ENCODE measurements around the gene CPSF7. TPM values are rescaled to one million over a fixed set of nuclear protein-coding genes. Genes with fewer than 3 reads are reported as not detected.

The CPSF7 gene, protein sequence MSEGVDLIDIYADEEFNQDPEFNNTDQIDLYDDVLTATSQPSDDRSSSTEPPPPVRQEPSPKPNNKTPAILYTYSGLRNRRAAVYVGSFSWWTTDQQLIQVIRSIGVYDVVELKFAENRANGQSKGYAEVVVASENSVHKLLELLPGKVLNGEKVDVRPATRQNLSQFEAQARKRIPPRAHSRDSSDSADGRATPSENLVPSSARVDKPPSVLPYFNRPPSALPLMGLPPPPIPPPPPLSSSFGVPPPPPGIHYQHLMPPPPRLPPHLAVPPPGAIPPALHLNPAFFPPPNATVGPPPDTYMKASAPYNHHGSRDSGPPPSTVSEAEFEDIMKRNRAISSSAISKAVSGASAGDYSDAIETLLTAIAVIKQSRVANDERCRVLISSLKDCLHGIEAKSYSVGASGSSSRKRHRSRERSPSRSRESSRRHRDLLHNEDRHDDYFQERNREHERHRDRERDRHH
- total RNA-seq (10 to 100 TPM; 40.8 to 49.2 (median 43.5) TPM), polyA plus RNA-seq (26.0 TPM)
- long read RNA-seq, donor 1, partial matches to known transcripts = 17 of 27 reads
- long read RNA-seq, donor 1, other reads (novel, unspliced or antisense) = 3 of 27 reads
- long read RNA-seq, donor 2, partial matches to known transcripts = 1 of 12 reads
- long read RNA-seq, donor 2, other reads (novel, unspliced or antisense) = 4 of 12 reads
- long read RNA-seq, donor 3, partial matches to known transcripts = 15 of 36 reads
- long read RNA-seq, donor 3, other reads (novel, unspliced or antisense) = 19 of 36 reads
- long read RNA-seq, donor 4, partial matches to known transcripts = 2 of 8 reads
- long read RNA-seq, donor 4, other reads (novel, unspliced or antisense) = 2 of 8 reads

DNA sequence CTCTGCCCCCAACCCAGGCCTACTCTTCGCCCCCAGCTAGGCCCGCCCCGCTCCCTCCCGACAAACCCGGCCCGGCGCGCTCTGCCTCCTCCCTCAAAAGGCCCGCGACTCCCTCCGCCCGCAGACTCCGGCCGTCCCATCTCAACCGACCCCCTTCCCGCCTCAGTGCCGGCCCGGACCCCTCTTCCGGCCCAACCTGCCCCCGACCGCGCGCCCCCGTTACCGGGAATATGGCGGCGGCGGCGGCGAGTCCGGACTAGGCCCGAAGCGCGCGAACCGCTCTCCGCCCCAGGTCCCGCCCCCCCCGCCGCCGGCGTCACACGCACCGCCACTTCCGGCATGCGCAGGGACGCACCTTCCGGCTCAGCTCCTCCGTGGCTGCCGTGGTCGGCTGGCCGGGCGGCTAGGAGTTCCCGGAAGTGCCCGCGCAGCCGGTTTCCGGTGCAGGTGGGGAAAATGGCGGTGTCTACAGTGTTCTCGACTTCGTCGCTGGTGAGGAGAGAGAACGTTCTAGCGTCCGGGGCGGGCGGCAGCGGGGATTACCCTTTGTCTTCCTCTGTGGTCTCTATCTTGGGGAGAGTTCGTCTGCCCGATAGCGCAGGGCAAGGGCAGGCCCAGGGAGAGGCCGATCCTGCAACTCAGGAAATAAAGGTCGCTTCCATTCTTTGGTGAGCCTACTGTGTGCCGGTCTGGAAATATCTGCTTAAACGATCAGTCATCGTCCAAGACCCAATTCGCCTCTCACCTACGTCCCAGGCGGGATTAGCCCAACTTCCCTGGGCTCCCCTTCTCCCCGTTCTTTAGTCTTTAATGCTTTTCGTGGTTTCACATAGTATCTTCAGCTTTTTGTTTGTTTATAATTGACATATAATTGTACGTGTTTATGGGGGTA, at the start of gene CPSF7, which contains the start of gene SDHAF2:
Gene CPSF7 (minus strand): TSS at position 285 of the 892 bp plus-strand sequence. CDS start 740 bp downstream, outside the sequence.
Gene SDHAF2 (plus strand): TSS at position 434 of the 892 bp plus-strand sequence. CDS start 23 bp downstream, at position 457.
- intact Hi-C loops (cut with DNase I) = no loop called here
- DNase-seq = peak; percentile 98 to 99 (median 99)
- no peaks in the 10 kb centered on the region for H3K4me1 ChIP-seq (ENCODE audit: control insufficient read depth, insufficient read depth, low read length)
- peak within 1 kb of the TSS; percentile 94 for H3K27ac ChIP-seq (ENCODE audit: low read length)
- peak; percentile 98 to 99 for ATAC-seq
- WGBS = under 1% methylated on average over 82 of the region's 82 CpGs
- H3K4me3 ChIP-seq (ENCODE audit: low read length) = peak within 1 kb of the TSS; percentile 92
- no peaks in the 10 kb centered on the region for H3K9me3 ChIP-seq (ENCODE audit: control insufficient read depth, low read length)
- H3K27me3 ChIP-seq (ENCODE audit: control insufficient read depth, insufficient read depth) = no peaks in the 10 kb centered on the region

DNA sequence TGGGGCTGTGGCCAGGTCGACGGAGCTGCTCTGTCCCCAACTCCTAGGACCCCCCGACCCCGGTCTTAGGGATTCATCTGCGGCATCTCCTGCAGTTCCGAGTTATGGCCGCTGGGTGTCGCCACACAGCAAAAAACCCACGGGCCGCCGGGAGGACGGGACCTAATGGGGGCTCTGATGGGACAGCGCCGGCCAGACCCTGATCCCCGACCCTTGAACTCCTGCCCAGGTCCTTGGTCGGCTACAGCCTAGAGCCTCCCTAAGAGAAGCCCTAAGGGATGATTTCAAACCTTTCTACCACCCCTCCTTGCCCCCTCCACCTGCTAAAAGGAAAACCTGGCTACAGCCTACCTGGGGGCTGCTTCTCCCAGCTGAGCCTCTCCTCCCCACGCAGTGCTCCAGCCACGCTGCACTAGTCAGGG, 48.0 kb upstream of the CPSF7 start:
- Histone ChIP-seq H3K27me3 (ENCODE audit: control insufficient read depth, insufficient read depth) (no peaks in the 10 kb centered on the region), H3K9me3 (ENCODE audit: control insufficient read depth, low read length) (no peaks in the 10 kb centered on the region), H3K4me3 (ENCODE audit: low read length) (no peak overlapping the region), H3K4me1 (ENCODE audit: control insufficient read depth, insufficient read depth, low read length) (no peaks in the 10 kb centered on the region), H3K27ac (ENCODE audit: low read length) (no peak overlapping the region)
- DNase-seq = peak; percentile 47 to 84 (median 83)
- peak; percentile 7 to 39 for ATAC-seq
- 3% methylated on average over 18 of the region's 18 CpGs for WGBS
- intact Hi-C loops (cut with DNase I) = loop anchor here in 3 of 4 donors (2.0 to 10.0 kb wide), 3 partner anchors 39 to 160 kb away; no protein-coding TSS in a partner anchor

DNA sequence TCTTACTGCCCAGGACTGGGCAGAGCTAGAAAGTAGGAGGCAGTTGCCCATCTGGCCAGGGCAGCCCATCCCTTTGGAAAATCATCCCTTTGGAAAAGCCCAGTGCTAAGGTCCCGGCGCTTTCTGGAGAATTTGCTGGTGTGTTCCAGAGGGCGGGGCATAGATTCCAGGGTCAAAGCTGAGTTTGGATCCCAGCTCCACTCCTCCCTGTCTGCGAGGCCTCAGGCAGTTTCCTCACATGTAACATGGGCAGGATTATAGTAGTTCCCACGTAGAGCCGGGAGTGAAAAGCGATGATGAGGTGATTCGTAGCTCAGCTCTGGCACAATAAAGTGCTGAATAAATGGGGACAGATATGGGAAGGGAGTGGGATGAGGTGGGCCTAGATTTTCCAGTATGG, 47.4 kb upstream of the CPSF7 start:
- peak overlapping the region; percentile 25 for H3K27ac ChIP-seq (ENCODE audit: low read length)
- no peak overlapping the region for H3K4me3 ChIP-seq (ENCODE audit: low read length)
- intact Hi-C loops (cut with DNase I) = loop anchor here in 3 of 4 donors (2.0 to 10.0 kb wide), 3 partner anchors 40 to 160 kb away; no protein-coding TSS in a partner anchor
- DNase-seq (peak in 2 of 3 donors; percentile 44 to 71), ATAC-seq (peak; percentile 5 to 22)
- H3K27me3 ChIP-seq (ENCODE audit: control insufficient read depth, insufficient read depth) = no peaks in the 10 kb centered on the region
- 43% methylated on average over 8 of the region's 8 CpGs for WGBS
- no peaks in the 10 kb centered on the region for H3K9me3 ChIP-seq (ENCODE audit: control insufficient read depth, low read length)
- H3K4me1 ChIP-seq (ENCODE audit: control insufficient read depth, insufficient read depth, low read length) = no peaks in the 10 kb centered on the region

DNA sequence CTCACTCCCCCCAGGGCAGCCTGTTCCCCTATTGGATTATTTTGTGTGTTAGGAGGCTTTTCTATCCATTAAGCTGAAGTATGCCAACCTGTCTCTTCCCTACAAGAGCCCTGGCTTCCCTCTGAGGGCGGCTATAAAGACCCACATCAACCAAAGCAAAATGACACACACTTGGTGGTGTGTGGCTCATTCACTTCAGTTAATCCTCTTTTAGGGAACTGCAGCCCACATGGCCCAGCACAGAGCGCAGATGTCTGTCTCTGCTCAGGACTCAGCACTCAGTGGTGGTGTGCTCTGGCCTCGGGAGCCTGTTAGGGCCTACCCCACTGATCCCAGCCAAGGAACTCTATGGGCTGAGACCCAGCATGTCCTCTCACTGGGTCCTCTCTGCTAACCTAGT, 46.6 kb upstream of the CPSF7 start:
- Histone ChIP-seq H3K4me1 (ENCODE audit: control insufficient read depth, insufficient read depth, low read length) (no peaks in the 10 kb centered on the region), H3K9me3 (ENCODE audit: control insufficient read depth, low read length) (no peaks in the 10 kb centered on the region), H3K27me3 (ENCODE audit: control insufficient read depth, insufficient read depth) (no peaks in the 10 kb centered on the region), H3K27ac (ENCODE audit: low read length) (no peak overlapping the region), H3K4me3 (ENCODE audit: low read length) (no peak overlapping the region)
- DNase-seq (no peak), ATAC-seq (no peak)
- WGBS = 79% methylated on average over 3 of the region's 3 CpGs
- intact Hi-C loops (cut with DNase I) = loop anchor here in 3 of 4 donors (2.0 to 10.0 kb wide), 3 partner anchors 40 to 161 kb away; no protein-coding TSS in a partner anchor

DNA sequence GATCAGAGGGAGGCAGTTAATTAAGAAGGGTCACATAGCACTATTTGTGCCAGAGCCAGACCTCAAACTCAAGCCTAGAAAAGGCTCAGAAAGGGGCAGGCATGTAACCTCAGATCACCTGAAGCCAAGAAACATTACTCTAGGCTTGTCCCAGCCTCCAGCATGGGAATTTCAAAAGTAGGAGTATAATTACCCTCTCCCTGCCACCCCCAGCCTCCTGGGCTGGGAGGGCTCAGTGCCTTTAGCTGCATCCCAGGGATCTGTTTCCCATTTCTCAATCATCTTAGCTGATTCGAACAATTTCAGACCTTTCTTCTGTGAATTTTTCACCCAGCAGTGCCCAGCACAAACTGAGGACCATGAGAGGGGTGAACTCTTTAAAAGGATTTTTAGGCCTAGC, 45.7 kb upstream of the CPSF7 start:
- H3K27ac ChIP-seq (ENCODE audit: low read length) = no peak overlapping the region

DNA sequence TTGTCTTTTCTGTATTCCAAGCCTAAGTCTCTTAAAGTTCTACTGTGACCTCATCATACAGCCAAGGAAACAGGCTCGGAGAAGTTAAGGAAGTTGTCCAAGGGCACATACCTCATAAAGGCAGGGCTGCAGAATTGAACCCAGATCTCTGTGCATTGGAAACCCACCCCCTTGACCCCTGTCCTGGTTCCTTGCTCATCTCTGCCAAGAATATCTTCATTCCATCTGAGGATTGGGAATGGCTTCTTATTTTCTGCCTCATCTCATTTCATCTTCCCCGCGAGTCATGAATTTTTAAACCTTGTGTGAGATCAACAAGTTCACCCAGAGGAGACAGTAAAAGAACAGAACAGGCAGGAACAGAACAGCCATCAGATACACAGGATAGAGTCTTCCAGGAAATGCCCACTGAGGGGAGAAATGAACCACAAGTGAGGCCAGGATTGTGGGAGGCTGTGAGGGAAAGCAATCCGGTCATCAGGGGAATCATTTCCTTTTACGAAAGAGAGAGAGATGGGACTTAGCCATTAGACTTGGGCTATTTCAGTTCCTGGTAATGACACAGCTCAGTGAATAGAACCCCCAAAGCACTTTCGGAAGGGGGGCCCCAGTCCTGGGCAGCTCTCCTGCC, 44.4 kb upstream of the CPSF7 start:
- intact Hi-C loops (cut with DNase I) = loop anchor here in 1 of 4 donors (10.0 kb wide), 1 partner anchor 151 kb away; no protein-coding TSS in a partner anchor
- Histone ChIP-seq H3K27ac (ENCODE audit: low read length) (no peak overlapping the region), H3K4me1 (ENCODE audit: control insufficient read depth, insufficient read depth, low read length) (no peaks in the 10 kb centered on the region), H3K4me3 (ENCODE audit: low read length) (no peak overlapping the region), H3K27me3 (ENCODE audit: control insufficient read depth, insufficient read depth) (no peaks in the 10 kb centered on the region), H3K9me3 (ENCODE audit: control insufficient read depth, low read length) (no peaks in the 10 kb centered on the region)
- 79% methylated on average over 6 of the region's 6 CpGs for WGBS
- DNase-seq (no peak), ATAC-seq (no peak)

More for the DNA sequence above, 45.7 kb upstream of the CPSF7 start:
- Histone ChIP-seq H3K9me3 (ENCODE audit: control insufficient read depth, low read length) (no peaks in the 10 kb centered on the region), H3K4me3 (ENCODE audit: low read length) (no peak overlapping the region), H3K27me3 (ENCODE audit: control insufficient read depth, insufficient read depth) (no peaks in the 10 kb centered on the region), H3K4me1 (ENCODE audit: control insufficient read depth, insufficient read depth, low read length) (no peaks in the 10 kb centered on the region)
- DNase-seq (no peak), ATAC-seq (no peak)
- intact Hi-C loops (cut with DNase I) = loop anchor here in 3 of 4 donors (5.0 to 10.0 kb wide), 2 partner anchors 149 to 162 kb away; no protein-coding TSS in a partner anchor
- WGBS = 90% methylated on average over 1 of the region's 1 CpG

DNA sequence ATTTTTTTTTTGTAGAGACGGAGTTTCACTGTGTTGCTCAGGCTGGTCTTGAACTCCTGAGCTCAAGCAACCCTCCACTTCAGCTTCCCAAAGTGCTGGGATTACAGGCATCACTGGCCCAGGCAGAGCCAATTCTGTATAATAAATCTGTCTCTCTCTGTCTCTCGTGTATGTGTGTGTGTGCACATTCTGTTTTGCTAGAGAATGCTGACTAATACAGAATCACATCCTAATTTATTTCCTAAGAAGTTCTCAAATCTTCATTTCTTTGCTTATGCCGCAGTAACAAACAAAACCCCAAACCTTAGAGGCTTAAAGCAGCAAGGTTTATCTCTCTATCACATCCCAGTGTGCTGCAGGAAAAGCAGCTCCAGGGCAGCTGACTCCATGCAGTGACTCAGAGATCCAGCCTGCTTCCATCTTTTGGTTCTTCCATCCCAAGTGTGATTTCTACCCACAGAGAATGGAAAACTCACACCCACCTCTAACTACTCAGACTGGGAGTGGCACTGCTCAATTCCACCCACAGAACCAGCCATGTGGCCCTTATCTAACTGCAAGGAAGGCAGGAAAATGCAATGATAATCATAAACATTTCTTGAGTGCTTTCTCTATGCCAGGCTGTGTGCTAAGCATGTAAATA, 43.7 kb upstream of the CPSF7 start:
- ATAC-seq (no peak), DNase-seq (no peak)
- no peak overlapping the region for H3K27ac ChIP-seq (ENCODE audit: low read length)
- no peak overlapping the region for H3K4me3 ChIP-seq (ENCODE audit: low read length)
- intact Hi-C loops (cut with DNase I) = loop anchor here in 1 of 4 donors (10.0 kb wide), 1 partner anchor 151 kb away; no protein-coding TSS in a partner anchor
- no peaks in the 10 kb centered on the region for H3K4me1 ChIP-seq (ENCODE audit: control insufficient read depth, insufficient read depth, low read length)
- H3K9me3 ChIP-seq (ENCODE audit: control insufficient read depth, low read length) = no peaks in the 10 kb centered on the region
- WGBS = 85% methylated on average over 3 of the region's 3 CpGs
- no peaks in the 10 kb centered on the region for H3K27me3 ChIP-seq (ENCODE audit: control insufficient read depth, insufficient read depth)

DNA sequence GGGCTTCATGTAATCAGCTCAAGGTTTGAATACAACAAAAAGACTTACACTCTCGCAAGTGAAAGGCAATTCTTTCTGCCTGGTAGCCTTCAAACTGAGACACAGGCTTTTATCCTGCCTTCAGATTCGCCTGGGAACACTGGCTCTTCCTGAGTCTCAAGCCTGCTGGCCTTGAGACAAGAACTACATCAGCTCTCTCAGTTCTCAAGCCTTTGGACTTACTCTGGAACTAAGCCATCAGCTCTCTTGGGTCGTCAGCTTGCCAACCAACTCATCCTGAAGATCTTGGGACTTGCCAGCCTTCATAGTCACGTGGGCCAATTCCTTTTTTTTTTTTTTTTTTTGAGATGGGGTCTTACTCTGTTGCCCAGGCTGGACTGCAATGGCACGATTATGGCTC, 43.1 kb upstream of the CPSF7 start:
- peak in 2 of 3 donors; percentile 65 to 73 for DNase-seq
- peak; percentile 72 for ATAC-seq
- H3K4me1 ChIP-seq (ENCODE audit: control insufficient read depth, insufficient read depth, low read length) = no peaks in the 10 kb centered on the region
- no peaks in the 10 kb centered on the region for H3K9me3 ChIP-seq (ENCODE audit: control insufficient read depth, low read length)
- intact Hi-C loops (cut with DNase I) = loop anchor here in 1 of 4 donors (10.0 kb wide), 1 partner anchor 152 kb away; no protein-coding TSS in a partner anchor
- H3K27me3 ChIP-seq (ENCODE audit: control insufficient read depth, insufficient read depth) = no peaks in the 10 kb centered on the region
- WGBS = 45% methylated on average over 5 of the region's 5 CpGs
- H3K4me3 ChIP-seq (ENCODE audit: low read length) = no peak overlapping the region
- peak overlapping the region; percentile 70 for H3K27ac ChIP-seq (ENCODE audit: low read length)

DNA sequence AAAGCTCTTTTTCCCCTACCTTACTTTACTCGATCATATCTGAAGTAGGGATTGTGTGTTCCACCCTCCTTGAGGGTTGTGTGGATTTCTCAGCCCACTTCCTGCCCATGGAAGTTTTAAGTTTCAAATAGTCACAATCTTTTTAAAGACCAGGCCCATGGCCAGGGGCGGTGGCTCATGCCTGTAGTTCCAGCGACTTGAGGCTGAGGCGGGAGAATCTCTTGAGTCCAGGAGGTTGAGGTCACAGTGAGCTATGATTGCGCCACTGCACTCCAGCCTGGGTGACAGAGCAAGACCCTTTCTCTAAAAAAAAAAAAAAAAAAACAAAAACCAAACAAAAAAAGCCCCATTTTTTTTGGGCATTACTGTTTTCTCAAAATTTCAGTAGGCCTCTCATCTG, 42.5 kb upstream of the CPSF7 start:
- ATAC-seq = peak; percentile 82 to 83
- no peaks in the 10 kb centered on the region for H3K27me3 ChIP-seq (ENCODE audit: control insufficient read depth, insufficient read depth)
- intact Hi-C loops (cut with DNase I) = loop anchor here in 1 of 4 donors (10.0 kb wide), 1 partner anchor 153 kb away; no protein-coding TSS in a partner anchor

More for the DNA sequence above, 42.5 kb upstream of the CPSF7 start:
- H3K4me1 ChIP-seq (ENCODE audit: control insufficient read depth, insufficient read depth, low read length) = no peaks in the 10 kb centered on the region
- 47% methylated on average over 5 of the region's 5 CpGs for WGBS
- H3K27ac ChIP-seq (ENCODE audit: low read length) = peak overlapping the region; percentile 94
- DNase-seq = peak; percentile 88 to 93 (median 89)
- no peak overlapping the region for H3K4me3 ChIP-seq (ENCODE audit: low read length)
- no peaks in the 10 kb centered on the region for H3K9me3 ChIP-seq (ENCODE audit: control insufficient read depth, low read length)

All from right cardiac atrium (tissue), 5 donors.